GM23248 (cell line): ENCODE measurements around the gene MROH2B. TPM values are rescaled to one million over a fixed set of nuclear protein-coding genes. Genes with fewer than 3 reads are reported as not detected.

Experiments
- DNase-seq: peaks from one replicate; pipeline ENCODE4 v3.0.0-alpha.2; 2015
- H2AFZ ChIP-seq: fragments of 200-600 bp; sonication (generic); 2 replicates; pipeline ENCODE4 v1.6.1; 2016; ENCODE audit warnings: antibody characterized with exemption
- H3F3A ChIP-seq: fragments of 200-600 bp; sonication (generic); 2 replicates; pipeline ENCODE4 v1.6.1; 2016; ENCODE audit warnings: mild to moderate bottlenecking, antibody characterized with exemption, mixed run types; ENCODE audit not compliant: insufficient read depth
- H3K27ac ChIP-seq: fragments of 200-600 bp; sonication (generic); 2 replicates; pipeline ENCODE4 v1.5.1; 2016; ENCODE audit warnings: mild to moderate bottlenecking
- H3K27me3 ChIP-seq: fragments of 200-600 bp; sonication (generic); replicated peaks from 2 replicates; pipeline ENCODE4 v1.6.1; 2016; ENCODE audit warnings: mild to moderate bottlenecking; ENCODE audit not compliant: insufficient read depth
- H3K36me3 ChIP-seq: fragments of 200-600 bp; sonication (generic); 2 replicates; pipeline ENCODE4 v1.6.1; 2016; ENCODE audit warnings: low read depth, mild to moderate bottlenecking
- H3K4me1 ChIP-seq: fragments of 200-600 bp; sonication (generic); 2 replicates; pipeline ENCODE4 v1.6.1; 2016; ENCODE audit warnings: mild to moderate bottlenecking; ENCODE audit not compliant: insufficient read depth
- H3K4me2 ChIP-seq: fragments of 200-600 bp; sonication (generic); one replicate; pipeline ENCODE4 v1.6.1; 2016; ENCODE audit warnings: mild to moderate bottlenecking; ENCODE audit not compliant: unreplicated experiment
- H3K4me3 ChIP-seq: fragments of 200-600 bp; sonication (generic); 2 replicates; pipeline ENCODE4 v1.5.1; 2016; ENCODE audit warnings: mild to moderate bottlenecking
- H3K79me2 ChIP-seq: fragments of 200-600 bp; sonication (generic); 2 replicates; pipeline ENCODE4 v1.6.1; 2016; ENCODE audit warnings: mild to moderate bottlenecking; ENCODE audit not compliant: insufficient read depth
- H3K9ac ChIP-seq: fragments of 200-600 bp; sonication (generic); 2 replicates; pipeline ENCODE4 v1.6.1; 2016; ENCODE audit warnings: mild to moderate bottlenecking
- H3K9me2 ChIP-seq: fragments of 200-600 bp; sonication (generic); 2 replicates; pipeline ENCODE4 v1.6.1; 2016; ENCODE audit warnings: mixed run types, mild to moderate bottlenecking, moderate library complexity; ENCODE audit not compliant: insufficient read depth
- H3K9me3 ChIP-seq: fragments of 200-600 bp; sonication (generic); one replicate; pipeline ENCODE4 v1.6.1; 2017; ENCODE audit warnings: low read depth
- H4K20me1 ChIP-seq: fragments of 200-600 bp; sonication (generic); 2 replicates; pipeline ENCODE4 v1.6.0; 2016; ENCODE audit not compliant: insufficient read depth
- EZH2 ChIP-seq: fragments of 200-600 bp; sonication (generic); IDR thresholded peaks from 2 replicates; pipeline ENCODE4 v1.6.1; 2018; ENCODE audit warnings: antibody characterized with exemption, mild to moderate bottlenecking; ENCODE audit not compliant: insufficient read depth, poor library complexity, severe bottlenecking
- EZH2phosphoT487 ChIP-seq: fragments of 200-600 bp; sonication (generic); IDR thresholded peaks from 2 replicates; pipeline ENCODE4 v1.6.1; 2018; ENCODE audit warnings: antibody characterized with exemption, moderate library complexity, mild to moderate bottlenecking, low read depth; ENCODE audit not compliant: insufficient read depth
- WGBS, 2 experiments: methylation state at CpG; one replicate each; pipeline ENCODE4 v1.1.6; 2015 to 2017; ENCODE audit warnings: low lambda C conversion rate in 2 of 2, low coverage in 1 of 2; ENCODE audit errors: missing lambda C conversion rate in 2 of 2; 5-methylcytosine and 5-hydroxymethylcytosine counted together
- in situ Hi-C: fragments of 300-500 bp; cut with MboI; formaldehyde crosslinking; loops from 2 replicates; pipeline ENCODE4 v1.15.0; 2020
- polyA plus RNA-seq: library from polyadenylated mRNA; unstranded; fragments of >200 nt; fragmentation: Nextera tagmentation; extraction: Ambion mirVana; gene quantifications from 2 replicates; pipeline ENCODE4 v1.2.1, GENCODE V29; 2016
- total RNA-seq: library from RNA; depleted of rRNA; stranded (reverse); fragments of >200 nt; shearing (Covaris generic); gene quantifications from 2 replicates; pipeline ENCODE4 v1.2.3, GENCODE V29; 2014

MROH2B gene
- total and polyA plus RNA-seq, 2 experiments from 2014 or later = not detected

- no peak for DNase-seq
- Histone ChIP-seq H3K27ac (no peak overlapping the region), H3K4me3 (no peak overlapping the region), H3K9ac (no peak overlapping the region), H2AFZ (no peak overlapping the region), H3K4me2 (no peak overlapping the region), H3F3A (no peaks in the 10 kb centered on the region), H3K9me3 (no peaks in the 10 kb centered on the region), H3K79me2 (no peaks in the 10 kb centered on the region), H3K27me3 (no peaks in the 10 kb centered on the region), H3K4me1 (no peaks in the 10 kb centered on the region), H3K36me3 (no peaks in the 10 kb centered on the region), H3K9me2 (no peaks in the 10 kb centered on the region), H4K20me1 (no peaks in the 10 kb centered on the region)
- WGBS, 2 experiments = 37 to 61% methylated on average over 4 of the region's 4 CpGs
- in situ Hi-C loops = no loop called here
- TF ChIP-seq EZH2 = no peak
- no peak for TF ChIP-seq EZH2phosphoT487
Observed at GRCh38 chr5:40962207-40962955, 108.8 kb downstream of the MROH2B start.

GRCh38 chr5:40960037-40960436 lies 111.1 kb downstream of the MROH2B start:
- Histone ChIP-seq H3K79me2 (no peaks in the 10 kb centered on the region), H3K9me2 (no peaks in the 10 kb centered on the region), H2AFZ (no peak overlapping the region), H3K36me3 (no peaks in the 10 kb centered on the region), H3F3A (no peaks in the 10 kb centered on the region), H3K4me3 (no peak overlapping the region), H4K20me1 (no peaks in the 10 kb centered on the region), H3K27me3 (no peaks in the 10 kb centered on the region), H3K4me2 (no peak overlapping the region), H3K4me1 (no peaks in the 10 kb centered on the region), H3K9me3 (no peaks in the 10 kb centered on the region), H3K27ac (no peak overlapping the region), H3K9ac (no peak overlapping the region)
- DNase-seq = no peak
- in situ Hi-C loops = no loop called here
- WGBS, 2 experiments = 21 to 29% methylated on average over 1 of the region's 1 CpG
- TF ChIP-seq EZH2phosphoT487 = no peak
- no peak for TF ChIP-seq EZH2

GRCh38 chr5:40958811-40959210 lies 112.3 kb downstream of the MROH2B start:
- Histone ChIP-seq H2AFZ (no peak overlapping the region), H3K27ac (no peak overlapping the region), H4K20me1 (no peaks in the 10 kb centered on the region), H3K4me2 (no peak overlapping the region), H3K79me2 (no peaks in the 10 kb centered on the region), H3K9me3 (no peaks in the 10 kb centered on the region), H3K4me1 (no peaks in the 10 kb centered on the region), H3K4me3 (no peak overlapping the region), H3K9me2 (no peaks in the 10 kb centered on the region), H3K27me3 (no peaks in the 10 kb centered on the region), H3K36me3 (no peaks in the 10 kb centered on the region), H3K9ac (no peak overlapping the region), H3F3A (no peaks in the 10 kb centered on the region)
- DNase-seq = no peak
- in situ Hi-C loops = no loop called here
- TF ChIP-seq EZH2 = no peak
- TF ChIP-seq EZH2phosphoT487 = no peak
- 47 to 52% methylated on average over 5 of the region's 5 CpGs for WGBS, 2 experiments

GRCh38 chr5:40957048-40957447 lies 114.1 kb downstream of the MROH2B start:
- H3K27me3 ChIP-seq = no peaks in the 10 kb centered on the region
- no peak for DNase-seq
- H3K4me3 ChIP-seq = no peak overlapping the region
- H3K79me2 ChIP-seq = no peaks in the 10 kb centered on the region
- no peak overlapping the region for H3K27ac ChIP-seq
- H3K9me3 ChIP-seq = no peaks in the 10 kb centered on the region
- no peak overlapping the region for H3K4me2 ChIP-seq
- no peaks in the 10 kb centered on the region for H3K9me2 ChIP-seq
- H3K9ac ChIP-seq = no peak overlapping the region
- no peaks in the 10 kb centered on the region for H3K36me3 ChIP-seq
- no peaks in the 10 kb centered on the region for H3F3A ChIP-seq
- WGBS, 2 experiments = 54 to 62% methylated on average over 3 of the region's 3 CpGs
- no peaks in the 10 kb centered on the region for H3K4me1 ChIP-seq
- no peaks in the 10 kb centered on the region for H4K20me1 ChIP-seq
- in situ Hi-C loops = no loop called here
- no peak for TF ChIP-seq EZH2phosphoT487
- TF ChIP-seq EZH2 = no peak
- no peak overlapping the region for H2AFZ ChIP-seq
